ENCODE data around the gene COG2.
"Not testable (repeated sequence)": the region's sequence is repeated elsewhere in the genome, so short reads cannot be mapped to it uniquely, and the experiment has no call there.

Gene COG2

DNA sequence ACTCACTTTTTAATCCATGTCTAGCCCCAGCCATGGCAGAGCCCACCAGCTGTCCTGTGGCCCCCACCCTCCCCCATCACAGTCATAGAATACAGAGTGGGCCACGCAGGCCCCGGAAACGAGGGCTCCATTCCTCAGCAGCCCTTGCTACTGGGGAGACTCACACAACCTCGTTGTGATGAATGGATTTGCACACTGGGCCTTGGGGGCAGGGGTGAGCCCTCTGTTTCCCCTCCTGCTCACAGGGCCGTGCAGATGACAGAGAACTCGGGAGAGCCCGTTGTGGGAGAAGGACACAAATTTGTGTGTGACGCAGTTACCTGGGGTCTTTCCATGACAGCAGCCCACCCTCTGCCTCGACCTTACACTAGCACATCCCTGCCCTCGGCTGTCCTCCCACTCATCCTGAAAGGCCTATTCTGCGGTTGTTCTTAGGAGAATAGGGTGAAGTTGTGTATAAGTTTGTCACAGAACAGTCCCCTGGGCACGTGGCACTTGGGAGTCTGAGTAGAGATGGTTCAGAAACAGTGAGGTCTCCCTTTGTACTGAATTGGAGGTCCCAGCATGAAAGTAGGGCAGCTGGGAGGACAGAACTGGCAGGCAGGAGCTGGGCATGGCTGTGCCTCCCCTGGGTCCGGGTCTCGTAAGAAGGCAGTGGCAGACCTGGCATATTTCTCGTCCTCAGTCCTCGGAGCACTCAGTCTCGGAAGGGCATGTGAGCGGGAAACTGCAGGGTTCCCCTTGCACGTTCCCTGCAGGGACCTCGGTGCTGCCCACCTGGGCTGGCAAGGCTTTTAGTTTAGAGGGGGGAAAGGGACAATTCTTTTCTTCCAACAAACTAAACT is 64.8 kb downstream of the COG2 start:
- Mint-ChIP-seq H3K27me3 (ENCODE audit: low read depth) (peaks cover 9% of the 10 kb centered on the region), H3K9me3 (no peaks in the 10 kb centered on the region), H3K36me3 (ENCODE audit: low read depth) (no peaks in the 10 kb centered on the region), H3K4me1 (ENCODE audit: low read depth) (no peaks in the 10 kb centered on the region), H3K27ac (no peak overlapping the region), H3K4me3 (no peak overlapping the region)

DNA sequence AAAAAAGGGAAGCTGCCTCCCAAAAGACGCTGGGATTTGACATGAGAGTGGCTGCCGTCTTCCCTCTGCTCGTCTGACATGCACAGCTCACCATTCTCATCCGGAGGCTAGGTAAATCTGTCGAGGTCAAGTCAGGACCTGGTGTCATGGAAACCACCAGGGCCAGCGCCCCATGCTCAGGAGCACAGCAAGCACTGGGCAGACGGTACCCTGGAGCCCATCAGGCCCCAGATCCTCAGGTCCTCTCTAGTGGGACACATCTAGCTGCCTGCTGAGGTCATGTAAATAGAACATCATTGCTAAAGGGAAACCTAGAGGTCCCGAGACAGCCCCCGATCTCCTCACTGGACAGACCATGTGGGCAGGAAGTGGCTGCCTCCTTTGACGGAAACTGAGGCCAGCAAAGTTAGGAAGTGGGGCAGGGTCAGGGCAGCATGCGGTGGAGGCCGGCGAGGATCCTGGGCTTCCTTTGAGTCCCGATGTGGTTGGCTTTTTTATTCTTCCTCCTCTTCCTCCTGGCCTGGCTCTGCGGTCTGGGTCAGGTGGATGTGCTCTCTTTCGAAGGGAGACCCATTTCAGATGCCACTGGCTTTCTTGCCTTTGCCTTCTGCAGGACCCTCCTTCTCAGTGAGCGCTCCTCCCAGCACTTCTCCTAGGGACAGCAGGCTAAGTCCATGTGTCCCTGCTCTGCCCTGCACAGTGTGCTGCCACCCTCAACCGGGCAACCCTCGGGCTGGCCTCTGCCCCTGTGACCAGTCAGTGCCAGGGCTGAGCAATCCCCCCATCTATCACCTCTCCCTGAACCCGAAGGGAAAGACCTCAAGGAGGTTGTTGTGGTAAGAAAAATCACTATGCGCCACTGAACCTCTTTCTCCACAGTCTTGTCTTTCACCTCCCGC is 65.7 kb downstream of the COG2 start:
- H3K9me3 Mint-ChIP-seq: no peaks in the 10 kb centered on the region
- H3K36me3 Mint-ChIP-seq (ENCODE audit: low read depth): no peaks in the 10 kb centered on the region
- H3K27ac Mint-ChIP-seq: no peak overlapping the region
- no peaks in the 10 kb centered on the region for H3K4me1 Mint-ChIP-seq (ENCODE audit: low read depth)
- H3K4me3 Mint-ChIP-seq: no peak overlapping the region
- H3K27me3 Mint-ChIP-seq (ENCODE audit: low read depth): peaks cover 9% of the 10 kb centered on the region

- no peaks in the 10 kb centered on the region for H3K36me3 Mint-ChIP-seq (ENCODE audit: low read depth)
- H3K27me3 Mint-ChIP-seq (ENCODE audit: low read depth): peaks cover 9% of the 10 kb centered on the region
- no peak overlapping the region for H3K4me3 Mint-ChIP-seq
- no peaks in the 10 kb centered on the region for H3K4me1 Mint-ChIP-seq (ENCODE audit: low read depth)
- no peaks in the 10 kb centered on the region for H3K9me3 Mint-ChIP-seq
- no peak overlapping the region for H3K27ac Mint-ChIP-seq
Measured at GRCh38 chr1:230708631-230709580, 66.6 kb downstream of the COG2 start.

- Mint-ChIP-seq H3K4me1 (ENCODE audit: low read depth) (no peaks in the 10 kb centered on the region), H3K27ac (no peak overlapping the region), H3K9me3 (no peaks in the 10 kb centered on the region), H3K27me3 (ENCODE audit: low read depth) (peaks cover 11% of the 10 kb centered on the region), H3K4me3 (no peak overlapping the region), H3K36me3 (ENCODE audit: low read depth) (no peaks in the 10 kb centered on the region)
Measured at GRCh38 chr1:230709619-230710542, 67.6 kb downstream of the COG2 start.

DNA sequence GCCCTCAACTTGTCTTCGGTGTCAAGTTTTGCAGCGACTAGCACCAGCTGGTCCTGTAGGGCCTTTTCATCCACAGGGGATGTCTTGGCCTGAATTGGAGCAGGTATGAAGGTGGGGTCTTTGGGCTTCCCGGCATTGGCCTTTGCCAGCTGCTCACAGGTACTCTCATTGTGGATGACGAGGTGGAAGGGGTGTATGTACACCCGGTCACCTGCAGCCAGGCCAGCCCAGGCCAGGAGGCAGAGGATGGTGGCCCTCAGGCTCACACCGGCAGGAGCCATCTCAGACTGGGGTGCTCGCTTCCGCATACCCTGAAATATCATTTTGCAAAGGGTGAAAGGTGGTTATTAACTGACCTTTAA is 68.2 kb downstream of the COG2 start:
- no peak overlapping the region for H3K27ac Mint-ChIP-seq
- H3K27me3 Mint-ChIP-seq (ENCODE audit: low read depth): peaks cover 13% of the 10 kb centered on the region
- no peak overlapping the region for H3K4me3 Mint-ChIP-seq
- H3K36me3 Mint-ChIP-seq (ENCODE audit: low read depth): no peaks in the 10 kb centered on the region
- H3K9me3 Mint-ChIP-seq: no peaks in the 10 kb centered on the region
- H3K4me1 Mint-ChIP-seq (ENCODE audit: low read depth): no peaks in the 10 kb centered on the region

GRCh38 chr1:230711245-230711644 is 69.0 kb downstream of the COG2 start:
- Mint-ChIP-seq H3K4me1 (ENCODE audit: low read depth) (no peaks in the 10 kb centered on the region), H3K4me3 (no peak overlapping the region), H3K27ac (no peak overlapping the region), H3K36me3 (ENCODE audit: low read depth) (no peaks in the 10 kb centered on the region), H3K27me3 (ENCODE audit: low read depth) (peaks cover 16% of the 10 kb centered on the region), H3K9me3 (no peaks in the 10 kb centered on the region)

- H3K4me3 Mint-ChIP-seq: no peak overlapping the region
- H3K27me3 Mint-ChIP-seq (ENCODE audit: low read depth): peaks cover 19% of the 10 kb centered on the region
- no peaks in the 10 kb centered on the region for H3K4me1 Mint-ChIP-seq (ENCODE audit: low read depth)
- no peaks in the 10 kb centered on the region for H3K9me3 Mint-ChIP-seq
- H3K27ac Mint-ChIP-seq: no peak overlapping the region
- no peaks in the 10 kb centered on the region for H3K36me3 Mint-ChIP-seq (ENCODE audit: low read depth)
Measured at GRCh38 chr1:230712470-230712942, 70.2 kb downstream of the COG2 start.

- Mint-ChIP-seq H3K36me3 (ENCODE audit: low read depth) (no peaks in the 10 kb centered on the region), H3K27me3 (ENCODE audit: low read depth) (peaks cover 16% of the 10 kb centered on the region), H3K4me3 (no peak overlapping the region), H3K27ac (no peak overlapping the region), H3K9me3 (no peaks in the 10 kb centered on the region), H3K4me1 (ENCODE audit: low read depth) (no peaks in the 10 kb centered on the region)
Measured at GRCh38 chr1:230713138-230713537, 70.9 kb downstream of the COG2 start.

DNA sequence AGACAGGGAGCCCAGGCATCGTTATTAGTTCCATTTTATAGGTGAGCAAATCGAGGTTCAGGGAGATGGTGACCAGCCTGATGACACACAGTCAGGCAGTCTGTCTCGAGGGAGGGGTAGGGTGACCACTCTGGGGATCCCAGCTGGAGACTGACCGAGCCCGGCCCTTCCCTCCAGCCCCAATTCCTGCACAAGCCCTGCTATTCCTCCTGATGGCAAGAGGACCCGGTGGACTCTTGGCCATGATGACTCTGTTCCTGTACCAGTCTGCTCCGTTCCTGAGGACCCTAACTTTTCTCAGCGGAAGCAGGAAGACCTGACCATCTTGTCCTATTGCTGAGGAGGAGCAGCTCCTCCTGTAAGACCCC is 71.2 kb downstream of the COG2 start:
- Mint-ChIP-seq H3K27me3 (ENCODE audit: low read depth) (peaks cover 12% of the 10 kb centered on the region), H3K9me3 (no peaks in the 10 kb centered on the region), H3K36me3 (ENCODE audit: low read depth) (no peaks in the 10 kb centered on the region), H3K4me3 (no peak overlapping the region), H3K4me1 (ENCODE audit: low read depth) (no peaks in the 10 kb centered on the region), H3K27ac (no peak overlapping the region)

- Mint-ChIP-seq H3K27me3 (ENCODE audit: low read depth) (peaks cover 10% of the 10 kb centered on the region), H3K4me1 (ENCODE audit: low read depth) (no peaks in the 10 kb centered on the region), H3K27ac (no peak within 1 kb of the TSS), H3K4me3 (no peak within 1 kb of the TSS), H3K9me3 (no peaks in the 10 kb centered on the region), H3K36me3 (ENCODE audit: low read depth) (no peaks in the 10 kb centered on the region)
Measured at GRCh38 chr1:230713915-230714764, 71.9 kb downstream of the COG2 start, which contains the start of gene AGT. Gene AGT, minus strand, starts transcription at chr1:230714122. Its CDS starts 3,299 bp downstream, at chr1:230710823.

GRCh38 chr1:230715510-230715909 is 73.2 kb downstream of the COG2 start:
- peaks cover 10% of the 10 kb centered on the region for H3K27me3 Mint-ChIP-seq (ENCODE audit: low read depth)
- H3K9me3 Mint-ChIP-seq: no peaks in the 10 kb centered on the region
- H3K4me3 Mint-ChIP-seq: no peak overlapping the region

DNA sequence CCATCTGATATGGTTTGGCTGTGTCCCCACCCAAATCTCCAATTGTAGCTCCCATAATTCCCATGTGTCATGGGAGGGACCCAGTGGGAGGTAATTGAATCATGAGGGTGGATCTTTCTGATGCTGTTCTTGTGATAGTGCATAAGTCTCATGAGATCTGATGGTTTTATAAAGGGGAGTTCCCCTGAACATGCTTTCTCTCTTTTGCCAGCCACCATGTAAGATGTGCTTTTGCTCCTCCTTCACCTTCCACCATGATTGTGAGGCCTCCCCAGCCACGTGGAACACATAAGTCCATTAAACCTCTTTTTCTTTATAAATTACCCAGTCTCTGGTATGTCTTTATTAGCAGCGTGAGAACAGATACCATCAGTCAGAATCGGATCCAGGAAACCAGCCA is 74.2 kb downstream of the COG2 start:
- not testable (repeated sequence) for H3K27ac Mint-ChIP-seq; H3K27me3 Mint-ChIP-seq (ENCODE audit: low read depth); H3K36me3 Mint-ChIP-seq (ENCODE audit: low read depth); H3K9me3 Mint-ChIP-seq; H3K4me3 Mint-ChIP-seq; H3K4me1 Mint-ChIP-seq (ENCODE audit: low read depth)

More at GRCh38 chr1:230715510-230715909, 73.2 kb downstream of the COG2 start:
- no peak overlapping the region for H3K27ac Mint-ChIP-seq
- H3K36me3 Mint-ChIP-seq (ENCODE audit: low read depth): no peaks in the 10 kb centered on the region
- no peaks in the 10 kb centered on the region for H3K4me1 Mint-ChIP-seq (ENCODE audit: low read depth)
